Inflammatory macrophage treated with lipopolysaccharide for 4 hours (primary cell): ENCODE data around the gene HS6ST1.
A peak's percentile ranks its signal among the peaks of the same experiment; 100 is the strongest.

Source experiments
- DNase-seq: peaks from one replicate; pipeline ENCODE4 v3.0.0-alpha.2; 2020

The HS6ST1 gene, protein sequence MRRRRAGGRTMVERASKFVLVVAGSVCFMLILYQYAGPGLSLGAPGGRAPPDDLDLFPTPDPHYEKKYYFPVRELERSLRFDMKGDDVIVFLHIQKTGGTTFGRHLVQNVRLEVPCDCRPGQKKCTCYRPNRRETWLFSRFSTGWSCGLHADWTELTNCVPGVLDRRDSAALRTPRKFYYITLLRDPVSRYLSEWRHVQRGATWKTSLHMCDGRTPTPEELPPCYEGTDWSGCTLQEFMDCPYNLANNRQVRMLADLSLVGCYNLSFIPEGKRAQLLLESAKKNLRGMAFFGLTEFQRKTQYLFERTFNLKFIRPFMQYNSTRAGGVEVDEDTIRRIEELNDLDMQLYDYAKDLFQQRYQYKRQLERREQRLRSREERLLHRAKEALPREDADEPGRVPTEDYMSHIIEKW

DNA sequence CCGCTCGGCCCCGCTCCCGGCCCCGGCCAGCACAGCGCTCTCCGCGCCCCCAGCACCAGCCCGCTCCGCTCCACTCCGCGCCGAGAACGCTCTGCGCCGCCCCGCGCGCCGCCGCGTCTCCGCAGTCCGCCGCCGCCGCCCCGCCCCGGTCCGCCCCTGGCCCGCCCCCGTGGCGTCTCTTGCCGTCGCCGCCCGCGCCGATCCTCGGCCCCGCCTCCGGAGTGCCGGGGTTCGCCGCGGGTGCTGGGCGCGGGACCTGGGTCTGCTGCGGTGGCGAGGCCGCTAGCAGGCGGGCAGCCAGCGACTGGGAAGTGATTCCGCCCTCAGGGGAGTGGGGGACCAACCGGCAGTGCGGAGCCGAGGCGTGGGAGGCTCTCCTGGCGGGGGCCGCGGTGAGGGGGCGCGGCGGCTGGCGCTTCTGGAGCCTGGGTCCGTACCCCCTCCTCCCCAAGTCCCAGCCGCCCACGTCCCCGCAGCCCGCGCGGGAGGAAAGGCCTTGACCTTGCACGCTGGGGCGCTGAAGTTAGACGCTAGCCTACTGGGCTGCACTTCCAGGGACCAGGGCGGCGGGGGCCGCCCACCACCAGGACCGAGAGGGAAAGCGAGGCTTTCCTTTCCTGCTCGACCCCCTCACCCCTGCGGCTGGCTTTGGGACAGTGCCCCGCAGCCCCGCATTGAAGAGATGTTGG, at the start of gene HS6ST1:
Gene HS6ST1, minus strand, starts transcription at position 93 of the 689 bp plus-strand sequence. CDS start 305 bp downstream, outside the sequence.
- peak; percentile 76 for DNase-seq

DNA sequence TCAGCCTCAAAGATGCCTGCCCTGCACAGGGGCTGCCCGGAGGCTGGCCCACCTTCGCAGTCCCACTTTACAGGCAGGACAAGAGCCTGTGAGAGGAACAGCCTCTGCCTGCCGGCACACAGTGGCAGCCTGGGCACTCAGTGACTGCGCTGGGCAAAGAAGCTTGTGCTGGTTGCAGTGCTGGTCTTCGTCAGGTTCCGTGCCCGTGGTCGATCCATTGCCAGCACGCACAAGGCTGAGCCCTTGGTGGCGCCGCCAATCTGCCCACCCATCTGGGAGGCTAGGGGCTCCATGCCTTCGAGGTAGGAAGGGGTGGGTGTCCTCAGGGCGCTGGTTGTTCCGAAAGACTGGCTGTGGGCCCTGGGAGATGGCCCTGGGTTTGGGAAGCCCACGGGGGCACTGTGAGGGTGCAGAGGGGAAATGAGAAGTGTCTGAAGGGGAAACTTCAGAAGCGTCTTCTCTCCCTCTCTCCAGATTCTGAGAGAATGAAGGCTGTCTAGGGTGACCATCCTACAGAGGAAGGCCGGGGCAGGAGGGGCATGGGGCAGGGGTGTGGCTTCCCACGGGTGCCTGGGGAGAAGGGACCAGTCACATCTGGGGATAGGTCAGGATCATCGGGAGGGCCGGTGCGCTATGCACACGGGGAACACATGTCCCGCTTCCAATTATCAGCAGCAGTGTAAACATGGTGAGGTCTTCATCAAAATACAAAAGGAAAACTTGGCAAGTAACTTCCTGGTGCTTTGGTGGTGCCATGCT, 49.1 kb upstream of the HS6ST1 start:
- no peak for DNase-seq

DNA sequence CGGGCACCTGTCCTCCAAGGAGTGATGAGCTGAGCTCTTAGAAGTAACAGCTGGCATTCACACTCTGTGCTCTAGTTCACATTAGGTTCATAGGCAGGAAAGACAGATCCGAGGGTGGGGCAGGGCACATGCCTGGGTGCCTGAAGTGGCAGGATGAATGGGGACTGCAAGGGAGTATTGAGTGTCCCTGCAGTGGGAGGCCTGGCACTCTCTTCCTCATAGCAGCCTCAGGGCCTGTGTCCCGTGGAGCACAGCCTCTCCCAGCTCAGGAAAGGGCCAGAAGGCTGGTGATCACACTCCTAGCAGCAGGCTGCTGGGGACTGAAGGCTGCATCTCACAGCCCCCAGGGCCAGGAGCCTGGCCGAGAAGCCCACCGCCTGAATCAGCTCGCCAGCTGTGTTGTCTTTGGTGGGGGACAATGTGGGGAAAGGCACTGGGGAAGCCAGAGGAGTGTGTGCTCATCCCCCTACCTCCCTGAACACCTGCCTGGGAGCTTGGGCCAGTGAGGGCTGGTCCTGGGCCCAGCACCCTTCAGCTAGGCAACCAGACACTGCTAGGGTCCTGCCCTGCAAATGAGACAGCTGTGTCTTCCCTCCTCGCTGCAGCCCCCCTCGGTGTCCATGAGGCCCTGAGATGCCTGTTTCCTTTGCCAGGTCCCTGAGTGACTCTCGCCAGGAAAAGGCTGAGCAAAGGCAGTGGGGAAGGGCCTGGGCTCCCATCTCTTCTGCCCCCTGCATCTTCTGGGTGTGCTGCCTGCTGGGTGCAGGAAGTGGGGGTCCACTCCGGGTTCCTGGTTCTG, 48.2 kb upstream of the HS6ST1 start:
- no peak for DNase-seq

DNA sequence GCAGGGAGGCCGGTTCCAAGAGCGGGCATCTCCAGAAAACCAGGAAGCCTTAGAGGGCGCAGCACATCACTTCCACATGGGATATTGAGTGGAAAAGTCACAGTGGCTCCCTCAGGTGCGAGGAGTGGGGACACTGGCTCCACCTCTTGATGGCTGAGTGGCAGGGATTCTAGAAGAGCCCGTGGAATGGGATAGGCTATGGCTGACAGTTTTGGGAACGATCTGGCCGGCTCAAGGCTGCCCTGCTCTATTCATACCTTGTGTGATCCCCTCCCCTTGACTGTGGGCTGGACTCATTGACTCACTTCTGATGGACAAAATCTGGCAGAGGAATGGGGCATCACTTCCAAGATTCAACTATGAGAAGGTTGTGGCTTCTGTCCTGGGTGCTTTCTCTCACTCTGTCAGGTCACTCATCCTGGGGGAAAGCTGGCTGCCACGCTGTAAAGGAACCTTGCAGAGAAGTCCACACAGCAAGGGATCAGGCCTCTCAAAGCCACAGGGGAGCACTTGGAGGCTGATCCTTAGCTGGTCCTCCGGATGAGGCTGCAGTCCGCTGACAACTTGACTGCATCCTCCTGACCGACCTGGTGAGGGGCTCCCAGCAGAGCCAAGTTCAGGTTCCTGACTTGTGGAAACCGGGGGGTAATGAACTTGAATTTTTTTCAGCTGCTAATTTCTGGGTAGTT, 46.7 kb upstream of the HS6ST1 start:
- no peak for DNase-seq

DNA sequence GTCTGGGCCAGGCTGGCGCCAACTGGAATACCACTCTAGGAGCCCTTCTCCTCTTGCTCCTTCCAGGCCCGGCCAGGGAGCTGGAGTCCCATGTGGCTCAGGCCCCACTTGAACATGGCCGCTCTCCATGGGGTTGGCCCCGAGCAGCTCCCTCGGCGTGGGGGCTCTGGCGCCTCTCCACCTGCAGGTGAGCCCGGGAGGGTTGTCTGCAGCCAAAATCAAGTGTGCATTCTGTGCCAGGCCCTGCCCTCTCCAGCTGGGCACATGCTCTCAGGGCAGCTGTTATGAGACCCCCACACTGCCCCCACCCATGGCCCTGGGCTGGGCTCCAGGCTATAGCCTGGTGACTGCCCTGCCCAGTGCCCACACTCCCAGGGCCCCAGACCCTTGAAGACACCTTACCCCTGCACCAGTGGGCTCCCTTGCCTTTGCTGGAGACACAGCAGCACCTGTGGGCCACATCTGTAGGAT, 45.8 kb upstream of the HS6ST1 start:
- no peak for DNase-seq

DNA sequence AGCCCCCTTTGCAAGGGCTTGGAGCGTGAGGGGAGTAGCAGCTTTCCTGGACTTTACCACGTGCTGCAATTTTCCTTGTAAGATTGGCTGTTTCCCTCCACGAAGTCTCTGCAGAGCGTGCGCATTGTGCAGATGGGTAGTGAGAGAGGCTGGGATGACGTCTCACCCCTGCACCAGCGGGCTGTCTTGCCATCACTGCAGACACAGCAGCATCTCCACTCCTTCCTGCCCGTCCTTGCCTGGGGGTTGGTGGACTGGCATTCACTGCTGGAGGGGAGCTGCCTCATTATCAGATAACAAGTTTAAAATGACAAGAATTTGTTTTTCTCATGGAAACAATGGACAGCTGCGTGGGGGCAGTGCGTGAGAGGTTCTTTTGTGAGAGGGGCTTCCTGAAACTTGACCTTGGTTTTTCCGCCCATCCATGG, 45.3 kb upstream of the HS6ST1 start:
- no peak for DNase-seq

DNA sequence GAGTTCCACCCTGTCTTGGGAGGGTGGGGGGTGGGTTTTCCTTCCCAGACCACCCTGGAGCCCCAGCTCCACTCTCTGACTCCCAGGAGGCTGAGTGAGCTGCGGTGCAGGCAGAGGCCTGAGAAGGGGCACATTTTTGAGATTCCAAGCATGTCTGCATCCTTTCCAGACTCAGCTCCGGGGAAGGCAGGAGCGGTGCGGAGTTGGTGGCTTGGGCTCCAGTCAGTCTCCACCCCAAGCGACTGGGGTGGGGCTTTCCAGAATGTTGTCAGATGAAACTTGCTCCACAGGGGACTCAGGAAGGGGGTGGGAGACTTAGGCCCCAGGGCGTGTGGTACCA, 44.2 kb upstream of the HS6ST1 start:
- DNase-seq = no peak

DNA sequence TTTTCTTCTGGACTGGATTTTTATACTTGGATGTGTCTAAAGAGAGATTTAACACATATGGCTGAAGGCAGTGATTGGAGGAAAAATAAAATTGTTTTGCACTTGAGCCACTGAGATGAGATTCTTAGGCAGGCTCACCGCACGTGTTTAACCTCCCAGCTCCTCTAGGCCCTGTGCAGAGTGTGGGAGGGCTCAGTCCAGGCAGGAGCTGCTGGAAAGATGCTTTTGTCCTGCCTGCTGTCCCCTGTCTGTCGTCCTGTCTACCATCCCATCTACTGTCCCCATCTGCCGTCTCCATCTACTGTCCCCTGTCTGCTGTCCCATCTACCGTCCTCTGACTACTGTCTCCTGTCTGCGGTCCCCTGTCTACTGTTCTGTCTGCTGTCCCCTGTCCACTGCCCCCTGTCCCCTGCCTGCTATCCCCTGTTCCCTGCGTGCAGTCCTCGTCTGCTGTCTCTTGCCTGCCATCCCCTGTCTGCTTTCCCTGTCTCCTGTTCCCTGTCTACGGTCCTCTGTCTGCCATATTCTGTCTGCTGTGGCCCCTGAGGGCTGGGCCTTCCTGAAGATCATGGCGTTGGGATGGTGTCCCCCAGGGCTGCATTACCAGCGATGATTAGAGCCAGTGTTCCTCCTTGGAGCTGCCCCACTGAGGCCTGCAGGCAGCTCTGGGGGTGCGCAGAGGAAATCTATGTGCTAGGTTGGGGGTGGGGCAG, 43.7 kb upstream of the HS6ST1 start:
- no peak for DNase-seq

DNA sequence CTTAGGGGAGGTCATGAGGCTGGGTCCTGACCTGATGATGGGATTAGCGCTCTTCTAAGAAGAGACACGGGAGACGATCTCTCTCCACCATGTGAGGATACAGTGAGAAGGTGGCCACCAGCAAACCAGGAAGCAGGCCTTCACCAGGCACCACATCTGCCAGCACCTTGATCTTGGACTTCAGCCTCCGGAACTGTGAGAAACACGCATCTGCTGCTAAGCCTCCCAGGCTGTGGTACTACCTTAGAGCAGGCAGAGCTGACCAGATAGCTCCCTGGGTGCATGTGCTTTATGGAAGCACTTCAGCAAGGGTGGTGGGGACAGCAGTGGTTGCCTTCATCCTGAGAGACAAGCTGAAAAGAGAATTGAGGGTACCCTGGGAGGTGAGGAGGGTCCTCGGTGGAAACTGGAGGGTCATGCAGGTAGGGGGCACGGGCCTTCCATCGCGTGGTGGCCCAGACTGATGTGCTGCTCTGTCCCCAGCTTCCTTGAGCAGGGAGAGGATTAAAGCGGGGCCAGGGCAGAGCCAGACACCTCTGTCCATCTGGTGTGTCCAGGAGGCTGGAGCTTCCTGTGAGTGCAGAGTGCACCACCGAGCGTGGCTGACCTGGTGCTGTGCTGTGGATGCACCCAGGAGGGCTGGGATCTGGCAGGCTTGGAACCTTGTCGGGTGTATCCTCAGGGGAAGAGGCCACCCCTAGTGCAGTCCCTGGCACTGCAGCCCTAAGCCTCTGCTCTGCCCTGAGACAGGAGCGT, 42.9 kb upstream of the HS6ST1 start:
- DNase-seq = no peak

DNA sequence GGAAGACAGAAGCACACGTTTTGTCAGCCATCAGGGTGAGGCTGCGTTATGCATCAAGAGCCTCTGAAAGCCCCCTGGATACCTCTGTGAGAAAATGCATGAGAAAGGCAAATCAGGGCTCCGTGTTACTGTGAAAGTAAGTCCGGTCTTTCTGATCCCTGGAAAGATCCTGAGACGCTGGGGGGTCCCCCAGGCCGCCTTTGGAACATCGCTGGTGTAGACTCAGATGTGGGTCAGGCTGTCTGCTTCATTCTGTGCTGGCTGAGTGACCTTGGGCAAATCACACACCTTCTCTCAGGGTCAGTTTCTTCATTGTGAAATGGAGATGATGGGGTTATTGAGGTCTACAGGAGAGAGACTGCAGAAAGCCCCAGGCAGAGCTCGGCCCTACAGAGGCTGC, 42.0 kb upstream of the HS6ST1 start:
- no peak for DNase-seq

DNA sequence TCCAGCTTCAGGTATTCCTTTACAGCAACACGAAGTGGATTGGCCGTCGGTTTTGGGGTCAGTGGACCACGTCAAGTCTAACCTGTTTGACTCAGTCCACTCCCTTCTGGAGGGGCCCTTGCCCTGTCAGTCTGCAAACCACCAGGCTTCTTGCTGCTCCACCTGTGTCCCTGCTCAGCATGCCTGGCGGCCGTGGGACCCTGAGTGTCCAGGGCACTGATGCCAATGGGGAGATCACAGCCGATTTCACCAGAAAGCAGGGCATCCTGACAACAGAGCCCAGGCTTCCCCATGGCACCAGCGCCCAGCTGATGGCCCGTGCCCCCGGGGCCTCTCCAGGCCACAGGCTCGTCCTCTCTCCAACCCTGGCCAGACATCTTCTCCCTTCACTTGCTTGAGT, 41.2 kb upstream of the HS6ST1 start:
- DNase-seq = no peak

DNA sequence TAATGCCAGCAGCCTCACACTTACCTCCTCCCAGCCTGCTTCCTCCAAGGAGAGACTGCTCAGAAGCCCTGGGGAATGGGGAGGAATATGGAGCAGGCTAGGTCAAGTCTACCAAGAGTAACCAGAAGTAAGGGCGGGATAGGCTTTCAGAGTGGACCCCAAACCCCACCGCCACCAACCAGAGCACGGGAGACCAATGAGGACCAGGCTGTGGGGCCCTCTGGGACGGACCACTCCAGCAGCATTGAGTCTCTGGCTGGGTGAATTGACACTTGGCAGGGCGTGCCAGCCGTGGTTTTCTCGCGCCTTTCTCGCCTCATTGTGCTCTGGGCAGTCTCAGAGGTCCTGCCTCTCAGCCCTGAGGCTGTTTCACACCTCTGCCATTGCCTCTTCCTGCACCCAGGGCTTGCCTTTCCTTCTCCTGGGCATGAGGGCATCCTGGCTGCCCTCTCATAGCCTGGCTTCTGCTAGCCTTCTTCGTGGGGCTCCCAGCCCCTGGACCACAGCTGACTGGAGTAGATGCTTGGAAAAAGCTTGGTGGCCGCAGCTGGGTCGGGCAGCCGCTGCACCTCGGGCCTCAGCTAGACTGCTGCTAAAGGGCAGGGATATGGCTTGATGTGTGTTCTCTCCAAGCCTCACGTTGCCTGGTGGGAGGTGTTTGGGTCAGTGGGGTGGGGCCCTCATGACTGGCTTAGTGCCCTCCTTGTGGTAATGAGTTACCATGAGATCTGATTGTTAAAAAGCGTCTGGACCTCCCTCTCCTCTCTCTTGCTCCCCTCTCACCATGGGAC, 40.5 kb upstream of the HS6ST1 start:
- DNase-seq = no peak

DNA sequence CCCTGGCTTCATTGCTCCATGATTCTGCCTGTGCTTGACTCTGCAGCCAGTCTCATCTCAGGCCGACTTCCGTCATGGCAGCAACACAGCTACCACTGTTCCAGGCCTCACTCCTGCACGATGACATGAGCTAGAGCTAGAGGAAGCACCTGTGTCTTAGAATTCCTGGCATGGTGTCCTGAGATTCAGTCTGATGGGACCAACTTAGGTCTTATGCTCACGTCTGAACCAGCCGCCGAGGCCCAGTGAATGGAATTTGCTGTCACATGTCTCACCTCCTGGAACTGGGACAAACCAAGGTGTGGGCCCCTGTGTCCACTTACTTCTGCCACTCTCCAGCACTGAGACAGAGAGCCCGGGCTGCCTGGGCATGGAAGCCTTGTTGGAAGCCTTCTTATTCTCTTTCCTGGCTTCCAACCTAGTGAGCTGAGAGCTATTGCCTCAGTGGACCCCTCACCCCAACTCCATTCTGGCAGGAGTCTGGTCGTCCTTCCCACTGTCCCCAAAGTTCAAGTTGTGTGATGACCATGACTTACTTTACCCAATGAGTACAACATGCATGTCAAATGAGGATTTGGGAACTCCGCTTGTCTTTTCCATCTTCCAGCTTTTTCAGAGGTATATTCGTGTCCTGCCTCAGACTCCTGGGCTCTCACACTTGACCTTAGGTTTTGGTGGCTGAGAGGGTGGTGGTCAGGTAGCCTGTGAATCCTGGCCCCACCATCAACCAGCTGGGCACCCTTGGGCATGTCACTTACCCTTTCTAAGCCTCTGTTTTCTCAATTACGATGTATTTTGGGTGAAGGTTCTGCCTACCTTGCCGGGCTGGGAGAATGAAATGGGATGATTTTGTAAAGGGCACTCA, 39.1 kb upstream of the HS6ST1 start:
- no peak for DNase-seq

DNA sequence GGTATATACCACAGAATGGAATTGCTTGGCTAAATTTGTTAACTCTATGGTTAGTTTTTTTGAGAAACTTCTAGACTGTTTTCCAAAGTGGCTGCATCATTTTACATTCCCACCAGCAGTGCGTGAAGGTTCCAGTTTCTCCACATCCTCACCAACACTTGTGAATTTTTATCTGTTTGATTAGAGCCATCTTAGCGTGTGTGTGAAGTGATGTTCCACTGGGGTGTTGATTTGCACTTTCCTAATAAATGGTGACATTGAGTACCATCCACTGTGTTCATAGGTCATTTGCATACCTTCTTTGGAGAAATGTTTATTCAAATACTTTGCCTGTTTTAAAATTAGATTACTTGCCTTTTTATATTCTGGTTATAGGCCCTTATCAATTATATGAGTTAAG, 37.5 kb upstream of the HS6ST1 start:
- no peak for DNase-seq

DNA sequence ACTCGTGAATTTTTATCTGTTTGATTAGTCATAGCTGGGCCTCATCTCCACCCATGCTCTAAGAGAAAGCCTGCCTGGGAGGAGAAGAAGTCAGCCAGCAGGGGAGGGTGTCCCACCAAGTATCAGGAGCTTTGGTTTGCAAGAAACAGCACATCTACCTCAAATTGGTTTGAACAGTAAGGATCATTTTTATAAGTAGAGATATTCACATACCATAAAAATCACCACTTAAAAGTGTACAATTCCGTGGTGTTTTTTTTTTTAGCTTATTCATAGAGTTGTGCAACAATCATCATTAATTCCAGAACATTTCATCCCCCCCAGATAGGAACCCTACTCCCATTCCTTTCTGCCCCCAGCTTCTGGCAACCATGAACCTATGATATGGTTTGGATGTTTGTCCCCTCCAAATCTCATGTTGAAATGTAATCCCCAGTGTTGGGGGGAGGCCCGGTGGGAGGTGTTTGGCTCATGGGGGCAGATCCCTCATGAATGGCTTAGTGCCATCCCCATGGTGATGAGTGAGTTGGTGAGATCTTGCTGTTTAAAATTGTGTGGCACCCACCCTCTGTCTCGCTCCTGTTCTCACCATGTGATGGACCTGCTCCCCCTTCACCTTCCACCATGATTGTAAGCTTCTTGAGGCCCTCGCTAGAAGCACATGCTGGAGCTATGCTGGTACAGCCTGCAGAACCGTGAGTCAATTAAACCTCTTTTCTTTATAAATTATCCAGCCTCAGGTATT, 36.2 kb upstream of the HS6ST1 start:
- DNase-seq = no peak

DNA sequence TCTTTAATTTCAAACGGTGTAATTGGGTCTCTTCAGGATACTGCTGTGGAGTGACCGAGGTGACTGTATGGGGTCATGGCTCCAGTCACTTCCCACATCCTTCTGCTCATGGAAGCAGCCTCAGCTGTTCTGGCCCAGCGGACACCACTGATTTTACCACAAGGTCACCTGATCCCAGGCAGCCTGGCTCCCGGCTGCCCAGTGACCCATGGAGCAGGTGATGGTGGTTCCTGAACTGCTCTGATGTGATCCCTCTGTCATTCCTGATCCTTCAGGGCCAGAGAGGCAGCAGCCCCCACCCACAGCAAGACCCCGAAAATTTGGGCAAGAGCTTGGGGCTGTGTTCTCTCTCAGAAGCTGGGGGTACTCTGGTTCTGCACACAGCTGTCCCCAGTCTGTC, 35.5 kb upstream of the HS6ST1 start:
- no peak for DNase-seq

DNA sequence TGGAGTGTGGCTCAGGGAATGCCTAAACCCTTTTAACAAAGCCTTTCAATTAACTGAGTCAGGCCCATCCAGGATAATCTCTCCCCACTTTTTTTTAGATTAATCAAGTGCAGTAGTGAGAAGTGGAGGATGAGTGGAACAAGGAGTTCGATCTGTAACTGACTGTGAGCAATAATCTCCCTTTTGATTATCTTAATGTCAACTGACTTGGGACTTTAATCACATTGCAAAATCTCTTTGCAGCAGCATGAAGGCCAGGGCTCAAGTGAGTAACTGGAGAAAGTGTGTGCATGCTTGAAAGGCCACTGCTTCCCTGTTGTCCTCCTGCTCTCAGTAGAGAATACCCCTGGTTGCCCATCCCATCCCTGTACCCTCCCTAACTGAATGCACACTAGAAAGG, 32.1 kb upstream of the HS6ST1 start:
- no peak for DNase-seq

DNA sequence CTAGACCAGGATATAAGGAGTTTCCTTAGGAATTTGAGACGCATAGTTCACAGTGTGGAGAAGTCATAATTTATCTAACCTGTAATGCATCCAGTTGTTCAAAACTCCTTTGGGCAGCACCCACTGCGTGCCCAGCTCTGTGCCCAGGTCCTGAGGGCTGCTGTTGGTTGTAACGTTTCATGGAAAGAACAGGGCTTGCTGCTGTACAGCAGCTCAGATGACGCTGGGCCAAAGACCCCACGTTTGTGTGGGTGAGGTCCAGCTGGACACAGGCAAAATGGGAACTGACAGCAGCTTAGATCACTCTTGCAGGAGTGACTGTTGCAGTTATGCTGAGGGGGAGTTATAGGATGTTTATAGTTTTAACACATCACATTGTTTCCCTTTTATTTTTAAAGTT, 30.0 kb upstream of the HS6ST1 start:
- no peak for DNase-seq
